HEK293 (cell line): ENCODE data around the gene KCNAB2.

Source experiments
- GLIS2 ChIP-seq: fragments of 450-650 bp; formaldehyde crosslinking; IDR thresholded peaks from 2 replicates; pipeline ENCODE4 v1.5.1; 2016; ENCODE audit warnings: missing biosample characterization, missing genetic modification characterization
- KLF1 ChIP-seq: fragments of 450-650 bp; formaldehyde crosslinking; IDR thresholded peaks from 2 replicates; pipeline ENCODE4 v1.5.1; 2016; ENCODE audit warnings: missing biosample characterization, missing genetic modification characterization
- KLF10 ChIP-seq: fragments of 450-650 bp; IDR thresholded peaks from 2 replicates; pipeline ENCODE4 v1.5.1; 2018; ENCODE audit warnings: missing biosample characterization, mild to moderate bottlenecking, missing genetic modification characterization
- MEIS1 ChIP-seq: sonication (generic); formaldehyde crosslinking; IDR thresholded peaks from 2 replicates; pipeline ENCODE4 v1.8.1; 2022; ENCODE audit warnings: missing genetic modification reagents, mild to moderate bottlenecking, borderline replicate concordance
- SP2 ChIP-seq: fragments of 450-650 bp; formaldehyde crosslinking; IDR thresholded peaks from 2 replicates; pipeline ENCODE4 v1.5.1; 2016; ENCODE audit warnings: missing biosample characterization, missing genetic modification characterization
- WT1 ChIP-seq: fragments of 450-650 bp; formaldehyde crosslinking; IDR thresholded peaks from 2 replicates; pipeline ENCODE4 v1.5.1; 2016; ENCODE audit warnings: missing biosample characterization, missing genetic modification characterization
- YY2 ChIP-seq: fragments of 450-650 bp; formaldehyde crosslinking; IDR thresholded peaks from 2 replicates; pipeline ENCODE4 v1.5.1; 2016; ENCODE audit warnings: missing biosample characterization, missing genetic modification characterization
- ZBTB17 ChIP-seq: fragments of 450-650 bp; formaldehyde crosslinking; IDR thresholded peaks from 2 replicates; pipeline ENCODE4 v1.5.1; 2016; ENCODE audit warnings: missing biosample characterization, missing genetic modification characterization
- ZBTB7A ChIP-seq: fragments of 450-650 bp; formaldehyde crosslinking; IDR thresholded peaks from 2 replicates; pipeline ENCODE4 v1.5.1; 2016; ENCODE audit warnings: low read depth, missing biosample characterization, missing genetic modification characterization
- ZEB2 ChIP-seq: fragments of 450-650 bp; formaldehyde crosslinking; IDR thresholded peaks from 2 replicates; pipeline ENCODE4 v1.5.1; 2016; ENCODE audit warnings: missing biosample characterization, missing genetic modification characterization
- ZFHX2 ChIP-seq: fragments of 450-650 bp; formaldehyde crosslinking; conservative IDR thresholded peaks from 2 replicates; pipeline ENCODE4 v1.5.1; 2016; ENCODE audit warnings: missing biosample characterization, missing genetic modification characterization
- ZNF239 ChIP-seq: fragments of 450-650 bp; formaldehyde crosslinking; IDR thresholded peaks from 2 replicates; pipeline ENCODE4 v1.5.1; 2016; ENCODE audit warnings: missing biosample characterization, missing genetic modification characterization
- ZNF248 ChIP-seq: fragments of 450-650 bp; formaldehyde crosslinking; IDR thresholded peaks from 2 replicates; pipeline ENCODE4 v1.5.1; 2017; ENCODE audit warnings: missing biosample characterization, missing genetic modification characterization
- ZNF341 ChIP-seq: fragments of 450-650 bp; formaldehyde crosslinking; IDR thresholded peaks from 2 replicates; pipeline ENCODE4; 2016; ENCODE audit warnings: low read depth, missing biosample characterization, missing genetic modification characterization
- ZNF391 ChIP-seq: fragments of 450-650 bp; formaldehyde crosslinking; IDR thresholded peaks from 2 replicates; pipeline ENCODE4 v1.5.1; 2016; ENCODE audit warnings: low read depth, missing biosample characterization, missing genetic modification characterization, borderline replicate concordance
- ZNF433 ChIP-seq: fragments of 450-650 bp; formaldehyde crosslinking; IDR thresholded peaks from 2 replicates; pipeline ENCODE4 v1.5.1; 2016; ENCODE audit warnings: missing biosample characterization, missing genetic modification characterization, low read depth
- ZNF544 ChIP-seq: fragments of 450-650 bp; formaldehyde crosslinking; IDR thresholded peaks from 2 replicates; pipeline ENCODE4 v1.5.0; 2017; ENCODE audit warnings: missing biosample characterization, missing genetic modification characterization
- ZNF571 ChIP-seq: fragments of 450-650 bp; formaldehyde crosslinking; IDR thresholded peaks from 2 replicates; pipeline ENCODE4 v1.5.0; 2017; ENCODE audit warnings: missing biosample characterization, missing genetic modification characterization
- ZNF670 ChIP-seq: fragments of 450-650 bp; formaldehyde crosslinking; IDR thresholded peaks from 2 replicates; pipeline ENCODE4 v1.5.1; 2016; ENCODE audit warnings: missing biosample characterization, missing genetic modification characterization, low read depth
- ZNF747 ChIP-seq: fragments of 450-650 bp; formaldehyde crosslinking; IDR thresholded peaks from 2 replicates; pipeline ENCODE4 v1.5.1; 2016; ENCODE audit warnings: missing biosample characterization, missing genetic modification characterization
- ZNF777 ChIP-seq: fragments of 450-650 bp; formaldehyde crosslinking; IDR thresholded peaks from 2 replicates; pipeline ENCODE4 v1.5.1; 2017; ENCODE audit warnings: missing biosample characterization, missing genetic modification characterization, borderline replicate concordance
- ZNF843 ChIP-seq: fragments of 450-650 bp; formaldehyde crosslinking; IDR thresholded peaks from 2 replicates; pipeline ENCODE4 v1.5.1; 2016; ENCODE audit warnings: missing biosample characterization, missing genetic modification characterization
- ZSCAN30 ChIP-seq: fragments of 450-650 bp; IDR thresholded peaks from 2 replicates; pipeline ENCODE4 v1.5.1; 2018; ENCODE audit warnings: missing biosample characterization, mild to moderate bottlenecking, missing genetic modification characterization, moderate library complexity
- TF ChIP-seq, protein P1 (sequence below): fragments of 450-650 bp; formaldehyde crosslinking; IDR thresholded peaks from 2 replicates; pipeline ENCODE4 v1.5.1; 2016; ENCODE audit warnings: missing biosample characterization, missing genetic modification characterization
- TF ChIP-seq, protein P2 (sequence below): sonication (generic); formaldehyde crosslinking; IDR thresholded peaks from 2 replicates; pipeline ENCODE4 v1.8.1; 2022; ENCODE audit warnings: mild to moderate bottlenecking, moderate library complexity, missing genetic modification reagents
- TF ChIP-seq, protein P3 (sequence below): fragments of 450-650 bp; formaldehyde crosslinking; IDR thresholded peaks from 2 replicates; pipeline ENCODE4 v1.5.1; 2016; ENCODE audit warnings: missing biosample characterization, missing genetic modification characterization, low read depth
- TF ChIP-seq, protein P4 (sequence below): fragments of 450-650 bp; formaldehyde crosslinking; IDR thresholded peaks from 2 replicates; pipeline ENCODE4 v1.5.1; 2016; ENCODE audit warnings: missing biosample characterization, missing genetic modification characterization
- TF ChIP-seq, protein P5 (sequence below): fragments of 450-650 bp; formaldehyde crosslinking; IDR thresholded peaks from 2 replicates; pipeline ENCODE4 v1.5.1; 2016; ENCODE audit warnings: missing biosample characterization, missing genetic modification characterization
- TF ChIP-seq, protein P6 (sequence below): fragments of 450-650 bp; formaldehyde crosslinking; IDR thresholded peaks from 2 replicates; pipeline ENCODE4 v1.5.1; 2017; ENCODE audit warnings: missing biosample characterization, missing genetic modification characterization

KCNAB2 gene

DNA sequence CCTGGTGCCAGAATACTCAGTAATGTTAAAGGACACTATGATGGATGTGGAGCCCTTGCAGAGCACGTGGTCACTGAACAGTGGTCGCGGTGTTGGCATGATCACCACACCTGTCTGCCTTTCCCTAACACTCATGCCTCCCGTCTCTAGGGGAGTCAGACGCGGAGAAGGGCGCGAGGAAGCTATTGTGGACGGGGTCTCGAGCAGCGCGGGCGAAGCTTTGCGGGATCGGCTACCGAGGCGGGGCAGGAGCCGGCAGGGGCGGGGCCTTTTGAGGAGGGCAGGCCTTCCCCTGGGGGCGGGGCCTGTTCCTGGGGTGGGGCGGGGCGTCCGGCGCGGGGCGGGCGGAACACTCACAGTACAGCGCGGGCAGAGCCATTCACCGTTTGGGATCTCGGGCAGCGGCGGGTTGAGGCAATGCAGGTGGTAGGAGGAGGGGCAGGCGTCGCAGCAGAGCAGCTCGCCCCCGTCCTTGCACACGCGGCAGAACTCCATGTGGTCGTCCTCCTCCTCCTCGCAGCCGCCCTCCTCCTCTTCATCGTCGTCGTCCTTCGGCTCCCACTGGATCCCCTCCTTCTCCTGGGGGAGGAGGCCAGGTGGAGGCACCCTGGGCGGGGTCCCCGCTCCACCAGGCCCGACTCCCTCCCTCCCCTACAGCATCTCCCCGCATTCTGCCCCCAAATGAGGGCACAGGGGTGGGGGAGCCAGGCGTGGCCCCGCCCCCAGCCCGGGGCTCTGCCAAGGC is 103.0 kb downstream of the KCNAB2 start (continued):
- TF ChIP-seq, protein P1, sequence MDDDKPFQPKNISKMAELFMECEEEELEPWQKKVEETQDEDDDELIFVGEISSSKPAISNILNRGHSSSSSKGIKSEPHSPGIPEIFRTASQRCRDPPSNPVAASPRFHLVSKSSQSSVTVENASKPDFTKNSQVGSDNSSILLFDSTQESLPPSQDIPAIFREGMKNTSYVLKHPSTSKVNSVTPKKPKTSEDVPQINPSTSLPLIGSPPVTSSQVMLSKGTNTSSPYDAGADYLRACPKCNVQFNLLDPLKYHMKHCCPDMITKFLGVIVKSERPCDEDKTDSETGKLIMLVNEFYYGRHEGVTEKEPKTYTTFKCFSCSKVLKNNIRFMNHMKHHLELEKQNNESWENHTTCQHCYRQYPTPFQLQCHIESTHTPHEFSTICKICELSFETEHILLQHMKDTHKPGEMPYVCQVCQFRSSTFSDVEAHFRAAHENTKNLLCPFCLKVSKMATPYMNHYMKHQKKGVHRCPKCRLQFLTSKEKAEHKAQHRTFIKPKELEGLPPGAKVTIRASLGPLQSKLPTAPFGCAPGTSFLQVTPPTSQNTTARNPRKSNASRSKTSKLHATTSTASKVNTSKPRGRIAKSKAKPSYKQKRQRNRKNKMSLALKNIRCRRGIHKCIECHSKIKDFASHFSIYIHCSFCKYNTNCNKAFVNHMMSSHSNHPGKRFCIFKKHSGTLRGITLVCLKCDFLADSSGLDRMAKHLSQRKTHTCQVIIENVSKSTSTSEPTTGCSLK (tag by site-specific recombination), result no peak
- TF ChIP-seq ZBTB7A (tag by site-specific recombination) (no peak), ZNF670 (no peak), MEIS1 (CRISPR knock-in tag) (no peak), ZSCAN30 (no peak), YY2 (no peak), KLF1 (tag by site-specific recombination) (peak; percentile 84), ZEB2 (peak; percentile 46; the same call in 1 of the 2 replicates), ZFHX2 (tag by site-specific recombination) (peak; percentile 96), ZNF544 (tag by site-specific recombination) (no peak), ZNF239 (no peak), ZNF341 (tag by site-specific recombination) (peak; percentile 67; the same call in 1 of the 2 replicates), KLF10 (tag by site-specific recombination) (no peak), ZNF248 (tag by site-specific recombination) (no peak), ZNF747 (tag by site-specific recombination) (no peak), ZBTB17 (0 out of 2 replicates have a peak, but pooled peaks have one; percentile 13), ZNF391 (tag by site-specific recombination) (0 out of 2 replicates have a peak, but pooled peaks have one; percentile 49), SP2 (tag by site-specific recombination) (peak; percentile 78), WT1 (tag by site-specific recombination) (0 out of 2 replicates have a peak, but pooled peaks have one; percentile 31), ZNF777 (tag by site-specific recombination) (no peak), GLIS2 (peak; percentile 92), ZNF433 (tag by site-specific recombination) (no peak), ZNF571 (tag by site-specific recombination) (no peak), ZNF843 (no peak)
- TF ChIP-seq, protein P2, sequence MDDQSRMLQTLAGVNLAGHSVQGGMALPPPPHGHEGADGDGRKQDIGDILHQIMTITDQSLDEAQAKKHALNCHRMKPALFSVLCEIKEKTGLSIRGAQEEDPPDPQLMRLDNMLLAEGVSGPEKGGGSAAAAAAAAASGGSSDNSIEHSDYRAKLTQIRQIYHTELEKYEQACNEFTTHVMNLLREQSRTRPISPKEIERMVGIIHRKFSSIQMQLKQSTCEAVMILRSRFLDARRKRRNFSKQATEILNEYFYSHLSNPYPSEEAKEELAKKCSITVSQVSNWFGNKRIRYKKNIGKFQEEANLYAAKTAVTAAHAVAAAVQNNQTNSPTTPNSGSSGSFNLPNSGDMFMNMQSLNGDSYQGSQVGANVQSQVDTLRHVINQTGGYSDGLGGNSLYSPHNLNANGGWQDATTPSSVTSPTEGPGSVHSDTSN (CRISPR knock-in tag), result 0 out of 2 replicates have a peak, but pooled peaks have one; percentile 7
- TF ChIP-seq, protein P3, sequence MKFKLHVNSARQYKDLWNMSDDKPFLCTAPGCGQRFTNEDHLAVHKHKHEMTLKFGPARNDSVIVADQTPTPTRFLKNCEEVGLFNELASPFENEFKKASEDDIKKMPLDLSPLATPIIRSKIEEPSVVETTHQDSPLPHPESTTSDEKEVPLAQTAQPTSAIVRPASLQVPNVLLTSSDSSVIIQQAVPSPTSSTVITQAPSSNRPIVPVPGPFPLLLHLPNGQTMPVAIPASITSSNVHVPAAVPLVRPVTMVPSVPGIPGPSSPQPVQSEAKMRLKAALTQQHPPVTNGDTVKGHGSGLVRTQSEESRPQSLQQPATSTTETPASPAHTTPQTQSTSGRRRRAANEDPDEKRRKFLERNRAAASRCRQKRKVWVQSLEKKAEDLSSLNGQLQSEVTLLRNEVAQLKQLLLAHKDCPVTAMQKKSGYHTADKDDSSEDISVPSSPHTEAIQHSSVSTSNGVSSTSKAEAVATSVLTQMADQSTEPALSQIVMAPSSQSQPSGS (tag by site-specific recombination), result no peak
- TF ChIP-seq, protein P4, sequence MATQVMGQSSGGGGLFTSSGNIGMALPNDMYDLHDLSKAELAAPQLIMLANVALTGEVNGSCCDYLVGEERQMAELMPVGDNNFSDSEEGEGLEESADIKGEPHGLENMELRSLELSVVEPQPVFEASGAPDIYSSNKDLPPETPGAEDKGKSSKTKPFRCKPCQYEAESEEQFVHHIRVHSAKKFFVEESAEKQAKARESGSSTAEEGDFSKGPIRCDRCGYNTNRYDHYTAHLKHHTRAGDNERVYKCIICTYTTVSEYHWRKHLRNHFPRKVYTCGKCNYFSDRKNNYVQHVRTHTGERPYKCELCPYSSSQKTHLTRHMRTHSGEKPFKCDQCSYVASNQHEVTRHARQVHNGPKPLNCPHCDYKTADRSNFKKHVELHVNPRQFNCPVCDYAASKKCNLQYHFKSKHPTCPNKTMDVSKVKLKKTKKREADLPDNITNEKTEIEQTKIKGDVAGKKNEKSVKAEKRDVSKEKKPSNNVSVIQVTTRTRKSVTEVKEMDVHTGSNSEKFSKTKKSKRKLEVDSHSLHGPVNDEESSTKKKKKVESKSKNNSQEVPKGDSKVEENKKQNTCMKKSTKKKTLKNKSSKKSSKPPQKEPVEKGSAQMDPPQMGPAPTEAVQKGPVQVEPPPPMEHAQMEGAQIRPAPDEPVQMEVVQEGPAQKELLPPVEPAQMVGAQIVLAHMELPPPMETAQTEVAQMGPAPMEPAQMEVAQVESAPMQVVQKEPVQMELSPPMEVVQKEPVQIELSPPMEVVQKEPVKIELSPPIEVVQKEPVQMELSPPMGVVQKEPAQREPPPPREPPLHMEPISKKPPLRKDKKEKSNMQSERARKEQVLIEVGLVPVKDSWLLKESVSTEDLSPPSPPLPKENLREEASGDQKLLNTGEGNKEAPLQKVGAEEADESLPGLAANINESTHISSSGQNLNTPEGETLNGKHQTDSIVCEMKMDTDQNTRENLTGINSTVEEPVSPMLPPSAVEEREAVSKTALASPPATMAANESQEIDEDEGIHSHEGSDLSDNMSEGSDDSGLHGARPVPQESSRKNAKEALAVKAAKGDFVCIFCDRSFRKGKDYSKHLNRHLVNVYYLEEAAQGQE, result no peak
- TF ChIP-seq, protein P5, sequence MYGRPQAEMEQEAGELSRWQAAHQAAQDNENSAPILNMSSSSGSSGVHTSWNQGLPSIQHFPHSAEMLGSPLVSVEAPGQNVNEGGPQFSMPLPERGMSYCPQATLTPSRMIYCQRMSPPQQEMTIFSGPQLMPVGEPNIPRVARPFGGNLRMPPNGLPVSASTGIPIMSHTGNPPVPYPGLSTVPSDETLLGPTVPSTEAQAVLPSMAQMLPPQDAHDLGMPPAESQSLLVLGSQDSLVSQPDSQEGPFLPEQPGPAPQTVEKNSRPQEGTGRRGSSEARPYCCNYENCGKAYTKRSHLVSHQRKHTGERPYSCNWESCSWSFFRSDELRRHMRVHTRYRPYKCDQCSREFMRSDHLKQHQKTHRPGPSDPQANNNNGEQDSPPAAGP (tag by site-specific recombination), result 0 out of 2 replicates have a peak, but pooled peaks have one; percentile 40
- TF ChIP-seq, protein P6, sequence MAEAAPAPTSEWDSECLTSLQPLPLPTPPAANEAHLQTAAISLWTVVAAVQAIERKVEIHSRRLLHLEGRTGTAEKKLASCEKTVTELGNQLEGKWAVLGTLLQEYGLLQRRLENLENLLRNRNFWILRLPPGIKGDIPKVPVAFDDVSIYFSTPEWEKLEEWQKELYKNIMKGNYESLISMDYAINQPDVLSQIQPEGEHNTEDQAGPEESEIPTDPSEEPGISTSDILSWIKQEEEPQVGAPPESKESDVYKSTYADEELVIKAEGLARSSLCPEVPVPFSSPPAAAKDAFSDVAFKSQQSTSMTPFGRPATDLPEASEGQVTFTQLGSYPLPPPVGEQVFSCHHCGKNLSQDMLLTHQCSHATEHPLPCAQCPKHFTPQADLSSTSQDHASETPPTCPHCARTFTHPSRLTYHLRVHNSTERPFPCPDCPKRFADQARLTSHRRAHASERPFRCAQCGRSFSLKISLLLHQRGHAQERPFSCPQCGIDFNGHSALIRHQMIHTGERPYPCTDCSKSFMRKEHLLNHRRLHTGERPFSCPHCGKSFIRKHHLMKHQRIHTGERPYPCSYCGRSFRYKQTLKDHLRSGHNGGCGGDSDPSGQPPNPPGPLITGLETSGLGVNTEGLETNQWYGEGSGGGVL (tag by site-specific recombination), result peak; percentile 70
